AG04449 (cell line): ENCODE results near the gene GRIN3B.
A peak's percentile ranks its signal among the peaks of the same experiment; 100 is the strongest.

Experiments used
- CTCF ChIA-PET: fragments of 350-600 bp; formaldehyde crosslinking; extraction: SDS; loops from one replicate; lab custom pipeline; 2021; ENCODE audit warnings: antibody characterized with exemption; lab: Yijun Ruan, JAX
- POLR2A ChIA-PET: fragments of 400-600, 350-600 bp; formaldehyde crosslinking; extraction: SDS; loops from one replicate; lab custom pipeline; 2020; ENCODE audit warnings: antibody characterized with exemption, inconsistent platforms; lab: Yijun Ruan, JAX
- DNase-seq: peaks from one replicate; pipeline ENCODE4 v3.0.0-alpha.2; 2010; ENCODE audit warnings: low read depth, low spot score
- H3K4me3 ChIP-seq: 2 replicates; pipeline ENCODE4 v1.5.1; 2011; ENCODE audit warnings: low read depth, mild to moderate bottlenecking, control low read depth, low read length
- CTCF ChIP-seq: IDR thresholded peaks from one replicate; pipeline ENCODE4 v1.5.1; 2011; ENCODE audit warnings: mild to moderate bottlenecking, moderate library complexity, low read length, control low read depth, inconsistent platforms; ENCODE audit not compliant: insufficient read depth; ENCODE audit errors: missing control alignments

The GRIN3B gene

GRCh38 chr19:1041272-1041834, 41.1 kb downstream of the GRIN3B start:
- POLR2A ChIA-PET, result interaction anchor here (0.6 to 7.8 kb wide), 6 partner anchors 12 to 28 kb away, joined by 3 to 104 read pairs (median 4); partner anchors contain the start of genes CNN2 and RNU6-2
- no peak for DNase-seq
- H3K4me3 ChIP-seq, result peak overlapping the region; percentile 57
- TF ChIP-seq CTCF, result no peak
- CTCF ChIA-PET, result interaction anchor here (1.4 to 2.2 kb wide), 3 partner anchors 24 to 203 kb away, joined by 3 to 6 read pairs (median 5); no protein-coding TSS in a partner anchor

- POLR2A ChIA-PET, result interaction anchor here (0.9 to 7.8 kb wide), 5 partner anchors 13 to 29 kb away, joined by 3 to 104 read pairs (median 4); partner anchors contain the start of genes CNN2 and RNU6-2
Measured at GRCh38 chr19:1041835-1042685, 41.8 kb downstream of the GRIN3B start.

GRCh38 chr19:1042689-1043511, 42.7 kb downstream of the GRIN3B start:
- no peak for TF ChIP-seq CTCF
- H3K4me3 ChIP-seq, result no peak overlapping the region
- POLR2A ChIA-PET, result interaction anchor here (0.6 to 7.8 kb wide), 5 partner anchors 11 to 60 kb away, joined by 3 to 104 read pairs (median 4); partner anchors contain the start of gene CNN2
- no peak for DNase-seq
- CTCF ChIA-PET, result interaction anchor here (0.9 kb wide), 1 partner anchor 15 kb away, joined by 4 read pairs; no protein-coding TSS in a partner anchor

More at GRCh38 chr19:1041835-1042685, 41.8 kb downstream of the GRIN3B start:
- H3K4me3 ChIP-seq, result no peak overlapping the region
- TF ChIP-seq CTCF, result no peak
- DNase-seq, result no peak
- CTCF ChIA-PET, result interaction anchor here (1.4 to 1.6 kb wide), 2 partner anchors 152 to 203 kb away, joined by 3 to 6 read pairs; no protein-coding TSS in a partner anchor

GRCh38 chr19:1045247-1045603, 45.0 kb downstream of the GRIN3B start:
- no peak overlapping the region for H3K4me3 ChIP-seq
- CTCF ChIA-PET, result interaction anchor here (0.7 kb wide), 1 partner anchor 149 kb away, joined by 4 read pairs; no protein-coding TSS in a partner anchor
- POLR2A ChIA-PET, result no interaction called here
- no peak for DNase-seq
- no peak for TF ChIP-seq CTCF

- H3K4me3 ChIP-seq, result no peak overlapping the region
- POLR2A ChIA-PET, result no interaction called here
- DNase-seq, result no peak
- CTCF ChIA-PET, result no interaction called here
- TF ChIP-seq CTCF, result no peak
Measured at GRCh38 chr19:1046117-1046626, 46.0 kb downstream of the GRIN3B start.
